Small intestine (tissue), 7 donors: ENCODE results near the gene CD2AP. TPM values are rescaled to one million over a fixed set of nuclear protein-coding genes. Genes with fewer than 3 reads are reported as not detected.
"Not testable (repeated sequence)": the region's sequence is repeated elsewhere in the genome, so short reads cannot be mapped to it uniquely, and the experiment has no call there.

Experiments used
- DNase-seq, 2 donors: peaks; one replicate each; pipeline versions ENCODE4 v3.0.0 to v3.0.0-alpha.2; 2013
- FAIRE-seq: peaks from 2 replicates; lab custom pipeline; 2012; peaks lifted over from hg19 to GRCh38; lab: Jason Lieb, UNC
- H3K27ac ChIP-seq, 3 donors: one replicate each; pipeline ENCODE4 v1.5.1; 2013; ENCODE audit warnings: low read length in 2 of 3, mild to moderate bottlenecking in 2 of 3, control low read depth in 1 of 3, inconsistent platforms in 1 of 3, low read depth in 1 of 3, moderate library complexity in 1 of 3
- H3K27me3 ChIP-seq, 3 donors: one replicate each; pipeline ENCODE4 v1.6.1; 2013; ENCODE audit warnings: low read length in 3 of 3, inconsistent platforms in 1 of 3; ENCODE audit not compliant: control insufficient read depth in 3 of 3, insufficient read depth in 3 of 3
- H3K36me3 ChIP-seq, 3 donors: one replicate each; pipeline ENCODE4 v1.6.1; 2013; ENCODE audit warnings: low read length in 3 of 3, inconsistent platforms in 1 of 3, low read depth in 1 of 3, mild to moderate bottlenecking in 1 of 3, moderate library complexity in 1 of 3; ENCODE audit not compliant: control insufficient read depth in 3 of 3, insufficient read depth in 2 of 3
- H3K4me1 ChIP-seq, 3 donors: one replicate each; pipeline ENCODE4 v1.6.1; 2013; ENCODE audit warnings: low read length in 2 of 3, inconsistent platforms in 1 of 3, low read depth in 1 of 3, mild to moderate bottlenecking in 1 of 3, moderate library complexity in 1 of 3; ENCODE audit not compliant: control insufficient read depth in 3 of 3, insufficient read depth in 2 of 3
- H3K4me3 ChIP-seq, 3 donors: one replicate each; pipeline ENCODE4 v1.5.1; 2013; ENCODE audit warnings: low read length in 3 of 3, control low read depth in 1 of 3, inconsistent platforms in 1 of 3, low read depth in 1 of 3, mild to moderate bottlenecking in 1 of 3, moderate library complexity in 1 of 3
- H3K9me3 ChIP-seq, 2 donors: one replicate each; pipeline ENCODE4 v1.6.1; 2013; ENCODE audit warnings: low read depth in 1 of 2, low read length in 1 of 2; ENCODE audit not compliant: control insufficient read depth in 2 of 2, insufficient read depth in 1 of 2
- WGBS, 3 donors: extraction: QIAGEN DNeasy Blood & Tissue Kit; methylation state at CpG; one replicate each; pipeline ENCODE4 v1.1.7; 2013; 5-methylcytosine and 5-hydroxymethylcytosine counted together
- polyA plus RNA-seq, 4 donors: library from polyadenylated mRNA; stranded (reverse) in 3 of 4; unstranded in 1 of 4; fragments of 200-250 nt in 3 of 4; fragments of 120-200 nt in 1 of 4; gene quantifications; one replicate each; pipeline versions ENCODE4 v1.2.1 to v1.2.3, GENCODE V29; 2013
- donor health status: healthy with polysubstance abuse.
- donor health status: control.
- donor health status: control.
- donor health status: Bipolar disorder and iron deficiency.
- donor health status: healthy.

The CD2AP gene
- polyA plus RNA-seq, 4 donors = 24.4 to 68.7 (median 63.0) TPM

DNA sequence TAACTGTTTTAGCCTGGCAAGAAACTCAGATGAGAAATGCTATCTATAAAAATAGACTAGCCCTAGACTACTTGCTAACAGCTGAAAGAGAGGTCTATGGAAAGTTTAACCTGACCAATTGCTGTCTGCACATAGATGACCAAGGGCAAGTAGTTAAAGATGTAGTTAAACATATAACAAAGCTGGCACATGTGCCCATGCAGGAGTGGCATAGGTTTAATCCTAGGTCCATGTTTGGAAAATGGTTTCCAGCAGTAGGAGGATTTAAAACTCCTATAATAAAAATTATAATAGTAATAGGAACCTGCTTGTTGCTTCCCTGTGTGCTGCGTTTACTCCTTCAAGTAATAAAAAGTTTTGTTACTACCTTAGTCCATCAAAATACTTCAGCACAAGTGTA lies 169.6 kb downstream of the CD2AP start:
- Histone ChIP-seq H3K36me3 (no peaks in the 10 kb centered on the region), H3K27me3 (no peaks in the 10 kb centered on the region), H3K9me3 (peaks cover 0 to 2% of the 10 kb centered on the region in 2 donors), H3K27ac (peak overlapping the region in 1 of 3 donors; percentile 62), H3K4me1 (peaks cover 0 to 25% (median 0%) of the 10 kb centered on the region in 3 donors), H3K4me3 (no peak overlapping the region)
- DNase-seq (peak in 1 of 2 donors; percentile 20), FAIRE-seq (no peak)
- 17 to 69% (median 38%) methylated on average over 1 of the region's 1 CpG for WGBS, 3 donors

DNA sequence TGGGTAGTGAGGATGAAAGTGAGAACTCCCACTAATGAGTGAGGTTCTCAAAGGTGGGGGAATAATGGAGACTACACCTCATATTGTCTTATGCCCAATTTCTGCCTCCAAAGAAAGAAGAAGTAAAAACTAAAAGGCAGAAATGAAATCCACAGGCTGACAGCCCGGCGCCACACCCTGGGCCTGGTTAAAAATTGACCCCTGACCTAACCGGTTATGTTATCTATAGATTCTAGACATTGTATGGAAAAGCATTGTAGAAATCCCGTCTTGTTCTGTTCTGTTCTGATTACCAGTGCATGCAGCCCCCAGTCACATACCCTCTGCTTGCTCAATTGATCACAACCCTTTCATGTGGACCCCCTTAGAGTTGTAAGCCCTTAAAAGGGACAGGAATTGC lies 170.0 kb downstream of the CD2AP start:
- not testable (repeated sequence) for H3K27me3 ChIP-seq, H3K9me3 ChIP-seq, H3K36me3 ChIP-seq, FAIRE-seq, H3K4me3 ChIP-seq
- peak in 1 of 2 donors; percentile 50 for DNase-seq
- WGBS, 3 donors = 21 to 62% (median 39%) methylated on average over 4 of the region's 4 CpGs
- Histone ChIP-seq H3K4me1 (peaks cover 0 to 25% (median 0%) of the 10 kb centered on the region in 3 donors), H3K27ac (peak overlapping the region in 1 of 3 donors; percentile 62)

DNA sequence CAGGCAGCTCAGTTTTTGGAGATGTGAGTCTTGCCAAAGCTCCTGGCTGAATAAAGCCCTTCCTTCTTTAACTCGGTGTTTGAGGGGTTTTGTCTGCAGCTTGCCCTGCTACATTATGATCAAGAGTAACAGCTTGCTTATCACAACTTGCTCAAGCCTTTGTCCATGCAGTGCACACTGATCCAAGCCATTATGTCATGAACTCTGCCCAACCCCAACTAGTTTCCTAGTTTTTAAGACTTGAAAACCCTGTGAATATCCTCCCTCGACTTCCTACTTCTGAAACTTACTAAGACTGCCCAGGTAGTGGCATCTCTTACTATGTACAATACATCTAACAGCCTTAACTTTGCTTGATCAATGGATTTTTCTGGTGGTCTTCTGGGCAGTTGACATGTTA lies 170.4 kb downstream of the CD2AP start:
- H3K36me3 ChIP-seq = no peaks in the 10 kb centered on the region
- FAIRE-seq = no peak
- H3K27ac ChIP-seq = peak overlapping the region in 1 of 3 donors; percentile 62
- no peaks in the 10 kb centered on the region for H3K27me3 ChIP-seq
- 39 to 57% (median 44%) methylated on average over 2 of the region's 2 CpGs for WGBS, 3 donors
- H3K4me1 ChIP-seq = peaks cover 0 to 25% (median 0%) of the 10 kb centered on the region in 3 donors
- peaks cover 0 to 2% of the 10 kb centered on the region in 2 donors for H3K9me3 ChIP-seq
- no peak for DNase-seq
- H3K4me3 ChIP-seq = no peak overlapping the region

GRCh38 chr6:47650553-47651432 lies 173.2 kb downstream of the CD2AP start:
- DNase-seq = no peak
- Histone ChIP-seq H3K36me3 (no peaks in the 10 kb centered on the region), H3K4me3 (no peak overlapping the region), H3K27me3 (no peaks in the 10 kb centered on the region), H3K9me3 (peaks cover 0 to 2% of the 10 kb centered on the region in 2 donors), H3K27ac (no peak overlapping the region), H3K4me1 (peaks cover 0 to 25% (median 0%) of the 10 kb centered on the region in 3 donors)
- no peak for FAIRE-seq
- 65 to 75% (median 74%) methylated on average over 3 of the region's 3 CpGs for WGBS, 3 donors

- Histone ChIP-seq H3K27ac (no peak overlapping the region), H3K4me1 (peaks cover 0 to 25% (median 0%) of the 10 kb centered on the region in 3 donors), H3K27me3 (no peaks in the 10 kb centered on the region), H3K4me3 (no peak overlapping the region), H3K36me3 (no peaks in the 10 kb centered on the region), H3K9me3 (peaks cover 0 to 2% of the 10 kb centered on the region in 2 donors)
- FAIRE-seq = no peak
- 52 to 60% (median 57%) methylated on average over 6 of the region's 6 CpGs for WGBS, 3 donors
- DNase-seq = no peak
Measured at GRCh38 chr6:47651505-47651944, 173.9 kb downstream of the CD2AP start.

GRCh38 chr6:47653706-47654105 lies 176.1 kb downstream of the CD2AP start:
- Histone ChIP-seq H3K4me1 (peaks cover 0 to 6% (median 0%) of the 10 kb centered on the region in 3 donors), H3K9me3 (no peaks in the 10 kb centered on the region), H3K27ac (no peak overlapping the region), H3K36me3 (no peaks in the 10 kb centered on the region), H3K27me3 (no peaks in the 10 kb centered on the region), H3K4me3 (no peak overlapping the region)
- FAIRE-seq = no peak
- no peak for DNase-seq
- WGBS, 3 donors = 83 to 84% (median 84%) methylated on average over 5 of the region's 5 CpGs

DNA sequence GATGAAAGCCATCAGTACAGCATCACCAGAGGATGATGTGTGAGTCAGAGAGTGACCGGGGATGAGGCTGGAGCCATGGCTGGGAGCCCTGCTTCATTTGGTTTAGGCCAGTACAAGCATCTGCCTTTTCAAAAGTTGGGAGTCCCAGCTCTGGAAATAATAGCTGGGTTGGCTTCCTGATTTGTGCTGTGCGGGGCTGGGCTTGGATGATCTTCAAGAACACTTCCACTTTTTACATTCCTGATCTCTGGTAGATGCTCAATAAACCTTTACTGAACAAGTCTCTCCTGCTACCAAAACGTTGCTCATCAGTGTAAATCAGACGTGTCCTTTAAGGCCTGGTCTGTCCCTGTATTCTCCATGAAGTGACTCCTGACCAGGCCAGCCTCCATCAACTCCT lies 176.7 kb downstream of the CD2AP start:
- Histone ChIP-seq H3K27me3 (no peaks in the 10 kb centered on the region), H3K36me3 (no peaks in the 10 kb centered on the region), H3K4me3 (no peak overlapping the region), H3K9me3 (no peaks in the 10 kb centered on the region), H3K4me1 (peaks cover 0 to 2% (median 0%) of the 10 kb centered on the region in 3 donors), H3K27ac (no peak overlapping the region)
- 80 to 88% (median 83%) methylated on average over 4 of the region's 4 CpGs for WGBS, 3 donors
- no peak for FAIRE-seq
- no peak for DNase-seq

- Histone ChIP-seq H3K36me3 (no peaks in the 10 kb centered on the region), H3K9me3 (no peaks in the 10 kb centered on the region), H3K27me3 (no peaks in the 10 kb centered on the region), H3K4me1 (no peaks in the 10 kb centered on the region), H3K27ac (no peak overlapping the region), H3K4me3 (no peak overlapping the region)
- WGBS, 3 donors = 44 to 58% (median 52%) methylated on average over 7 of the region's 7 CpGs
- DNase-seq (peak; percentile 34 to 68), FAIRE-seq (no peak)
Measured at GRCh38 chr6:47655719-47656595, 178.4 kb downstream of the CD2AP start.
